ENCODE data around the gene GCNT1.

DNA sequence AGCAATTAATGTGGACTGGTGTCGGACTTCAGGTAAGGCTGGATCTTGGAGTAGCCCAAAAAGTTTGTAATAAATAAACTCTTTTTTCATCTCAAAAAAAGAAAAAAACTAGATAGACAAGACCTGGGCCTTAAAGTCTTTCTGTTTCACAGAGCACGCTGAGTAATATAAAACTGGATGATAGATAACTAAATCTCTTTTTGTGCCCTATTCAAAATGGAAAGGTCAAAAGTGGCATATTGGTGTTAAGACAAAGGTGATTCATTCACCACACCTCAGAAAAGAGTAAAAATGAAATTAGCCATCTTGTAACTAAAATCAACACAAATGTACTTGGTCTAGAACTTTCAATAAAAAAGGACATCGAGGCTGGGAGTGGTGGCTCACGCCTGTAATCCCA lies 34.5 kb upstream of the GCNT1 start:
- TF ChIP-seq, protein P1, sequence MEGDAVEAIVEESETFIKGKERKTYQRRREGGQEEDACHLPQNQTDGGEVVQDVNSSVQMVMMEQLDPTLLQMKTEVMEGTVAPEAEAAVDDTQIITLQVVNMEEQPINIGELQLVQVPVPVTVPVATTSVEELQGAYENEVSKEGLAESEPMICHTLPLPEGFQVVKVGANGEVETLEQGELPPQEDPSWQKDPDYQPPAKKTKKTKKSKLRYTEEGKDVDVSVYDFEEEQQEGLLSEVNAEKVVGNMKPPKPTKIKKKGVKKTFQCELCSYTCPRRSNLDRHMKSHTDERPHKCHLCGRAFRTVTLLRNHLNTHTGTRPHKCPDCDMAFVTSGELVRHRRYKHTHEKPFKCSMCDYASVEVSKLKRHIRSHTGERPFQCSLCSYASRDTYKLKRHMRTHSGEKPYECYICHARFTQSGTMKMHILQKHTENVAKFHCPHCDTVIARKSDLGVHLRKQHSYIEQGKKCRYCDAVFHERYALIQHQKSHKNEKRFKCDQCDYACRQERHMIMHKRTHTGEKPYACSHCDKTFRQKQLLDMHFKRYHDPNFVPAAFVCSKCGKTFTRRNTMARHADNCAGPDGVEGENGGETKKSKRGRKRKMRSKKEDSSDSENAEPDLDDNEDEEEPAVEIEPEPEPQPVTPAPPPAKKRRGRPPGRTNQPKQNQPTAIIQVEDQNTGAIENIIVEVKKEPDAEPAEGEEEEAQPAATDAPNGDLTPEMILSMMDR (IDR thresholded peaks at IDR 0.05): no peak
- TF ChIP-seq EP300 (IDR thresholded peaks at IDR 0.05): no peak

Data from ovary (tissue), 3 donors.